Stimulated activated CD8-positive, alpha-beta memory T cell treated with anti-CD3 and anti-CD28 coated beads, Interleukin-12 subunit alpha, Interleukin-12 subunit beta, amount 100 ng/mL, for 4 hours (primary cell): ENCODE measurements around the gene NOL9.
"Not testable (repeated sequence)": the region's sequence is repeated elsewhere in the genome, so short reads cannot be mapped to it uniquely, and the experiment has no call there.

ENCODE experiments used
- DNase-seq: peaks from one replicate; pipeline ENCODE4 v3.0.0-alpha.2; 2020; ENCODE audit warnings: low read depth

NOL9 gene

DNA sequence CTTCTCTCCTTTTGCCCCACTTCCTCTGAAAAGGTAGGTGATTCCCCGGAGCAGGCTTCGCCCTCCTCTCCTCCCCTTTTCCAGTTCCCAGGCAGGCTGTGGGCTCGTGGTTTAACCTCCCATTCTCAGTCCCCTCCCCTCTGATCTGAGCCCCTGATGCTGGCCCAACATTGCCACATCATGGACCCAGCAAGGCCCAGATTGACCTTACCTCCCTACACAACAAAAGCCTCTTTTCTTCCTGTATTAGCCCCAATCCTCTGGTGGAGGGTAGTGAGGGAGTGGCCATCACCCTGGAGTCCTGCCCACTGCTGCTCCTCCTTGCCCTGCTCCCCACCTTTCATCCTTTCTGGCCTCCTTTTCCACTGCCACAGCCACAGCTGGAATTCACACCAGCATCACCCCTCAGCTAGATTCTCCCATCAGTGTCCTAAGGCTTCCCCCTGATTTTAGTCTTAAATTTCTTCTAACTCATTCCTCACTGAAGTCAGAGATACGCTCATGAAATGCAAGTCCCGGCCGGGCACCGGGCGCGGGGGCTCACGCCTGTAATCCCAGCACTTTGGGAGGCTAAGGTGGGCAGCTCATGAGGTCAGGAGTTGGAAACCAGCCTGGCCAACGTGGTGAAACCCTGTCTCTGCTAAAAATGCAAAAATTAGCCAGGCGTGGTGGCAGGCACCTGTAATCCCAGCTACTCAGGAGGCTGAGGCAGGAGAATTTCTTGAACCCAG is 18.5 kb upstream of the NOL9 start:
- DNase-seq: no peak

GRCh38 chr1:6570987-6571386 is 16.7 kb upstream of the NOL9 start:
- DNase-seq: no peak

DNA sequence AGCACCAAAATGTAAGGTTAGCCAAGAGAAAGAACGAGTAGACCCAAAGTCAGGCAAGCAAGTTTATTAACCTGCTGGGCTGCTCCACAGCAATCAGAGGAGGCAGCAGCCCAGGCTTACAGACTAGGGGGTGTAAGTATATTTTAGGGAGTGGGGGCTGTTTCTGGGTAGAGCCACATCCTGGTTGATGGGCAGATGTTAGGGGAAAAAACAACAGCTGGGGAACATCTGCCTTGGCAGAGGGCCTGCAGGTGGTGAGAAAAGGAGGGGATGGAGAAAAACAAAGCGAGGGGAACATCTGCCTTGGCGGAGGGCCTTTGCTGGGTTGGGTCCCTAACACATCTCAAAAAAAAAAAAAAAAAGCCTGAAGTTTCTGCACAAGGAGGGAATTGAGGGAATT is 15.8 kb upstream of the NOL9 start:
- no peak for DNase-seq

DNA sequence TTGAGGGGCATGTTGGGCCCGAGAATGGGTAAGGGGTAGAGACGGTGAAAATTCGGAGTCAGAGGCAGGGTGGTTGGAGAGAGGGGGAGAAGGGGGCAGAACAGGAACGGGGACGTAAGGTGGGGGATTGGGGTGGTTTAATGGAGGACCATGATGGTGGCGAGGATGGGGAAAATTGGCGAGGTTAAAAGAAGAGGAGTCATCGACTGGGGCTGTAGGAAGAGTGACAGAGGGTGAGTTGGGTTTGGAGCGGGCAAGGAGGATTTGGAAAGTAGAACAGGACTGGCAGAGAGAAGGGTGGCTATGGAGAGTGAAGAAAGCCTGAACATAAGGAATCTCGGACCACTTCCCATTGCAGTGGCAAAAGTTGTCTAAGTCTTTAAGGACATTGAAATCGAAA is 14.7 kb upstream of the NOL9 start:
- no peak for DNase-seq

- DNase-seq: no peak
Observed at GRCh38 chr1:6560267-6560666, 6.0 kb upstream of the NOL9 start.

- DNase-seq: not testable (repeated sequence)
Observed at GRCh38 chr1:6559161-6559560, 4.8 kb upstream of the NOL9 start.

GRCh38 chr1:6557597-6557996 is 3.3 kb upstream of the NOL9 start:
- no peak for DNase-seq

GRCh38 chr1:6554907-6555778 is 830 bp upstream of the NOL9 start, which contains the start of gene TAS1R1:
TAS1R1 (plus strand) TSS chr1:6555307; CDS start chr1:6555374, 67 bp downstream.
- DNase-seq: no peak

GRCh38 chr1:6547301-6547700 is 7.0 kb downstream of the NOL9 start:
- DNase-seq: no peak

GRCh38 chr1:6546326-6546725 is 8.0 kb downstream of the NOL9 start:
- DNase-seq: no peak

DNA sequence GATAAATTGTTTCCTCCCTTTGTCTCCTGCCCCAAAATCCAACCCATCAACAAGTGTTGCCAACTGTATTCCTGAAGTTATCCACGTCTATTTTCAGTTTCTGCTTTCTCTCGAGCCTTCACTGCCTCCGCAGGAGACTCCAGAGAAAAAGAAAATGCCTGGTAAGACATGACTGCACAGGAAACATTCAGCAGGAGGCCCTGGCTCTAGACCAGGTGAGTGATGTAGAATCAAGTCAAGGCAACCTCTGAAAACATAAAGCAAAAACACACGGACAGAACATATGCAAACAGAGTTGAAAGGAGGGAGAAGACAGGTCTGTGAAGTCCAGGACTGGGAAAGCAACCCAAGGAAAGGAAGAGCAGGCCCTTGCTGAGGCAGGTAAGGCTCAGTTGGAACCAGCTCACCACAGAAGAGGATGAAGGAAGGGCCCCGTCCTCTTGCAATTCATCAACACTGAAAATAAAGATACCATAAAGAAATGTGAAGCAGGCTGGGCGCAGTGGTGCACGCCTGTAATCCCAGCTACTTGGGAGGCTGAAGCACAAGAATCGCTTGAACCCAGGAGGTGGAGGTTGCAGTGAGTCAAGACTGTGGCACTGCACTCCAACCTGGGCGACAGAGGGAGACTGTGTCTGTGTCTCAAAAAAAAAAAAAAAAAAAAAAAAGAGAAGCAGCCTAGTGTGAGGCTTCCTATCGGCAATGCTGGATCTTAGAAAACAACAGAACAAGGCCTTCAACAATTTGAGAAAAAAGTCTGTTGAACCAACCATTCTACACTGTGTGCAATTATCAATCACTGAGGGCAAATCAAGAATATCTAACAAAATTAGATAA is 8.8 kb downstream of the NOL9 start:
- DNase-seq: no peak

DNA sequence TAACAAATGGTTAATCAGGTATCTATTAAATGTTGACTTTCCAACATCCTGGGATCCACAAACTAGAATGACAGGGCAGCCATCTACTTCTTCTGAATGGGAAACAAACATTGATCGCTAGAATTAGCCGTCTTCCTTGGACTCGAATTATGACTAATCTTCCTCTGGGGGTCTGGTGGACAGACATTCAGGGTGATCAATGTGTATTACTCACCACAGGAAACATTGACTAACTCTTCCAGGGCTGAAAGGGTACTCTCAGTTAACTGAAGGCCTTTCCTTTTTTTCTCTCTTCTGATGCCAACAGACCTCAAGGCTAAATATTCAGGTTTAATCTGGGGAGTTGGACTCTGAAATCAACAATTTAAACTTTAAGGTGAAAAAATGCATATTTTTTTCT is 9.5 kb downstream of the NOL9 start:
- DNase-seq: no peak

- no peak for DNase-seq
Observed at GRCh38 chr1:6538956-6539355, 15.4 kb downstream of the NOL9 start.

DNA sequence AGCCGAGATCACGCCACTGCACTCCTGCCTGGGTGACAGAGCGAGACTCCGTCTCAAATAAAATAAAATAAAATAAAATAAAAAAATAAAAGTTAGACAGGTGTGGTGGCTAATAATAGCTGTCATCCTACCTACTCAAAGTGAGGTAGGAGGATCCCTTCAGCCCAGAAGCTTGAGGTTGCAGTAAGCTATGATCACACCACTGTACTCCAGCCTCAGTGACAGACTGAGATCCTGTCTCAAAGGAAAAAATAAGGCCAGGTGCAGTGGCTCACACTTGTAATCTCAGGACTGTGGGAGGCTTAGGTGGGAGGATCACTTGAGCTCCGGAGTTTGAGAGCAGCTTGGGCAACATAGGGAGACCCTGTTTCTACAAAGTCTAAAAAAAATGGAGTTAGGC is 18.0 kb downstream of the NOL9 start:
- no peak for DNase-seq

GRCh38 chr1:6535214-6535613 is 19.1 kb downstream of the NOL9 start:
- no peak for DNase-seq

GRCh38 chr1:6534248-6534822 is 20.0 kb downstream of the NOL9 start:
- no peak for DNase-seq

- DNase-seq: no peak
Observed at GRCh38 chr1:6531996-6532395, 22.3 kb downstream of the NOL9 start.

- DNase-seq: no peak
Observed at GRCh38 chr1:6530504-6531160, 23.7 kb downstream of the NOL9 start.

DNA sequence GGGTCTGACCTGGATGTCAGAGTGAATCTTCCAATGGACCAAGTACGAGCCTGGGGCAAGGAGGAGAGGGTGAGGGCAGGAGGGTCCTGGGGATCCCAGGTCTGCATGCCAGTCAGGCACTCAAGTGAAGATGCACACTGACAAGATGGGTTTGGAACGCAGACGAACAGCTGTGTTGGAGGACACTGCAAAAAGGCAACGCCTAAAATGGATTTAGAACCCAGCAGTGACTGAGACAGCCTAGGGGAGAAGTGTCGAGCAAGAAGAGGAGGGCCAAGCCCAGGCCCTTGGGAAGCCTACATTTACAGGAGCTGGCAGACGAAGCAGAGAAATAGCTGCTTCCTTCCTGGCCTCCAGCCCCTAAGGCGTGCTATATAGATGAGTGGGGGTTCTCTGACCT is 25.8 kb downstream of the NOL9 start:
- DNase-seq: no peak

DNA sequence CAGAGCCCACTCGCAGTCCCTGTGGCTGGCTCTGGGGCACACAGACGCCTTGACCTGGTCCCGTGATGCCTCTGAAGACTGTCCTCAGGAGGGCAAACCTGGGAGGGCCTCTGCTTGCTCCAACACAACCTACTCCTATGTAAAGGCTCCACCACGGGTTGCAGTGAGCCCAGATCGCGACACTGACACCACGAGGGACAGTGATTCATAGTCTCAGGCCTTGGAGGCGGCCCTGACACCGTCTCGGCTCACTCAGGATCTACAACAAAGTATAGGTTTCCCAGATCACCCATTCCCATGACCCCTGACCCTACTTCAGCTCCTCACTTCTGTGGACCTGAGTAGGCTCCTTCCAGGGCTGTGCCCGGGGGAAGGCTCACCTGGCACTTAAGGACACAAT is 28.0 kb downstream of the NOL9 start:
- no peak for DNase-seq

DNA sequence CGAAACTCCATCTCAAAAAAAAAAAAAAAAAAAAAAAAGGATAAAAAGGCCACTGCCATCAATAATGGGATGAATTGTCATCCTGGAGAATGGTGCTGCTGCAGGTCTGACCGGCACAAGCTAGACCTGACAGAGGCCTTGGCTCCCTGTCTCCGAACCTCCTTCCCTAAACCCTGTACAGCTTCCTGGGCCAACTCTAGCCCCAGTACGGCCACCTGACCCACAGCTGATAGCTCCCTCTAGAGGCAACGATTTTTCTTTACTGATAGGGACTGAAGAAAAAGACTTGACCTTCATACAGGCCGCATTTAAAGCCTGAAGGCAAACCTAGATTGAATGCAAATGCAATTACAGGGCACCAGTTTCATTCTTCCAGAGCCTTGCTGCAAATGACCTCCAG is 30.7 kb downstream of the NOL9 start:
- no peak for DNase-seq

DNA sequence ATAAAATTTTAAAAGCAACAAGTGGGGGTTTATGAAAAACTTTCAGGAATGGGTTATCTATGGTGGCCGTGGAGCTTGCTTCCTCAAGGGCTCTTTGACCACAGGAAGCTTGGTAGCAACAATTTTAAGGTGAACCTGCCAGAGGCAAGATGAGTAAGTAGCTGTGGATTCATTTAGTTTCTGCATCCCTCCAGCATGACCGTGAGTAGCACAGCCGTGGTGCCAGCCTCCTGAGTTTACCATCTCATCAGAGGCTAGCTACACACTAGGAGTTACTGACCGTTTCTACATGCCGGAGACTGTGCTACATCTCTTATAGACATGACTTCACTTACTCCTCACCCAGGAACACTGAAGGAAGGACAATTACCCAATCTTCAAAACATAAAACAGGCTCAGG is 32.8 kb downstream of the NOL9 start:
- DNase-seq: no peak
